Endothelial cell of umbilical vein (primary cell): Measurements from ENCODE around the gene IVD. TPM values are rescaled to one million over a fixed set of nuclear protein-coding genes. Genes with fewer than 3 reads are reported as not detected.

Source experiments
- BruUV-seq: library from RNA; stranded (reverse); fragments of 400-500 nt; replicated peaks from 2 replicates; lab custom pipeline; 2021; lab: Mats Ljungman, UMichigan
- CTCF ChIA-PET: fragments of 300-600, 350-600 bp; sonication (Branson Sonifier 250); formaldehyde crosslinking; loops from one replicate; lab custom pipeline; 2021; ENCODE audit warnings: antibody characterized with exemption, inconsistent platforms; lab: Charles Lee
- POLR2A ChIA-PET: fragments of 300-600, 350-600 bp; sonication (Branson Sonifier 250); formaldehyde crosslinking; loops from one replicate; lab custom pipeline; 2021; ENCODE audit warnings: antibody characterized with exemption, inconsistent platforms; lab: Charles Lee
- DNase-seq: peaks from one replicate; pipeline ENCODE4 v3.0.0-alpha.2; 2011; ENCODE audit warnings: low read depth, low spot score
- FAIRE-seq: peaks from 2 replicates; lab custom pipeline; 2011; peaks lifted over from hg19 to GRCh38; lab: Jason Lieb, UNC
- H2AFZ ChIP-seq: 2 replicates; pipeline ENCODE4 v1.6.0; 2012; ENCODE audit warnings: low read depth, low read length, control low read depth, inconsistent platforms
- H3K27ac ChIP-seq: 2 replicates; pipeline ENCODE4 v1.5.1; 2011; ENCODE audit warnings: low read depth, mild to moderate bottlenecking, control low read depth, low read length, moderate library complexity; ENCODE audit not compliant: insufficient read depth
- H3K27me3 ChIP-seq, 2 experiments: 2 replicates each; pipeline versions ENCODE4 v1.6.0 to v1.6.1; 2011; ENCODE audit warnings: low read length in 2 of 2, mixed read lengths in 1 of 2; ENCODE audit not compliant: control insufficient read depth in 2 of 2, insufficient read depth in 2 of 2
- H3K36me3 ChIP-seq, 2 experiments: 2 replicates in 1 of 2; 3 replicates in 1 of 2; pipeline ENCODE4 v1.5.1; 2011; ENCODE audit warnings: low read length in 2 of 2, mild to moderate bottlenecking in 1 of 2, moderate library complexity in 1 of 2; ENCODE audit not compliant: control insufficient read depth in 2 of 2, insufficient read depth in 2 of 2; ENCODE audit errors: extremely low read depth in 1 of 2
- H3K4me1 ChIP-seq: 3 replicates; pipeline ENCODE4 v1.5.1; 2011; ENCODE audit warnings: mild to moderate bottlenecking, low read length; ENCODE audit not compliant: control insufficient read depth, insufficient read depth; ENCODE audit errors: extremely low read depth
- H3K4me2 ChIP-seq: 2 replicates; pipeline ENCODE4 v1.6.1; 2011; ENCODE audit warnings: low read length, control low read depth, mixed read lengths; ENCODE audit not compliant: insufficient read depth
- H3K4me3 ChIP-seq, 3 experiments: fragments of 200-600 bp in 1 of 3; sonication (generic), shearing (Covaris generic) in 1 of 3; replicated peaks in 1 of 3; 2 replicates each; pipeline ENCODE4 v1.5.1; 2011 to 2016; ENCODE audit warnings: control low read depth in 3 of 3, low read length in 3 of 3, mild to moderate bottlenecking in 2 of 3, inconsistent platforms in 1 of 3, low read depth in 1 of 3, moderate library complexity in 1 of 3; ENCODE audit not compliant: insufficient read depth in 1 of 3
- H3K79me2 ChIP-seq: 2 replicates; pipeline ENCODE4 v1.6.0; 2012; ENCODE audit warnings: low read length, inconsistent platforms; ENCODE audit not compliant: control insufficient read depth, insufficient read depth
- H3K9ac ChIP-seq: replicated peaks from 2 replicates; pipeline ENCODE3; 2011; ENCODE audit warnings: low read length, control low read depth; ENCODE audit not compliant: insufficient read depth; ENCODE audit errors: extremely low read depth
- H3K9me1 ChIP-seq: replicated peaks from 3 replicates; pipeline ENCODE4 v1.6.0; 2011; ENCODE audit warnings: mild to moderate bottlenecking, low read length; ENCODE audit not compliant: control insufficient read depth, insufficient read depth; ENCODE audit errors: extremely low read depth
- H3K9me3 ChIP-seq: replicated peaks from 2 replicates; pipeline ENCODE4 v1.5.1; 2012; ENCODE audit warnings: low read length, inconsistent platforms; ENCODE audit not compliant: control insufficient read depth, insufficient read depth
- H4K20me1 ChIP-seq: replicated peaks from 2 replicates; pipeline ENCODE3; 2011; ENCODE audit warnings: mild to moderate bottlenecking, low read length; ENCODE audit not compliant: control insufficient read depth, insufficient read depth; ENCODE audit errors: extremely low read depth
- EZH2 ChIP-seq: IDR thresholded peaks from 2 replicates; pipeline ENCODE4 v1.6.1; 2012; ENCODE audit warnings: borderline replicate concordance, low read depth, mild to moderate bottlenecking, moderate library complexity, low read length, inconsistent platforms; ENCODE audit not compliant: severe bottlenecking
- FOS ChIP-seq: IDR thresholded peaks from 2 replicates; pipeline ENCODE4 v1.6.1; 2011; ENCODE audit warnings: mild to moderate bottlenecking, low read length, moderate library complexity, borderline replicate concordance; ENCODE audit not compliant: insufficient read depth
- GATA2 ChIP-seq: IDR thresholded peaks from 2 replicates; pipeline ENCODE4 v1.7.0; 2011; ENCODE audit warnings: low read depth, mild to moderate bottlenecking, moderate library complexity, mixed read lengths, low read length; ENCODE audit not compliant: insufficient read length, insufficient read depth
- JUN ChIP-seq: IDR thresholded peaks from 2 replicates; pipeline ENCODE4 v1.6.1; 2011; ENCODE audit warnings: borderline replicate concordance, low read depth; ENCODE audit not compliant: insufficient read length, insufficient read depth
- MYC ChIP-seq: IDR thresholded peaks from one replicate; pipeline ENCODE4 v1.6.1; 2011; ENCODE audit warnings: mild to moderate bottlenecking, low read depth, low read length
- POLR2A ChIP-seq: IDR thresholded peaks from 2 replicates; pipeline ENCODE4 v1.6.1; 2012; ENCODE audit warnings: low read depth, mild to moderate bottlenecking, control low read depth, low read length
- POLR2AphosphoS5 ChIP-seq: IDR thresholded peaks from 2 replicates; pipeline ENCODE4 v1.6.1; 2012; ENCODE audit warnings: low read depth, mild to moderate bottlenecking, control low read depth, low read length, moderate library complexity; ENCODE audit not compliant: insufficient read depth
- dilution Hi-C: fragments of 300-500 bp; cut with MboI; formaldehyde crosslinking; loops from one replicate; pipeline ENCODE4 v1.15.0; 2019; ENCODE audit warnings: low sequenced_read_pairs; ENCODE audit not compliant: extremely low pct_ligation_motif_present
- intact Hi-C: fragments of 100-400 bp; cut with micrococcal nuclease; formaldehyde crosslinking; loops from one replicate; pipeline ENCODE4 v1.10.0; 2022
- polyA plus RNA-seq, 4 experiments: library from polyadenylated mRNA; depleted of rRNA in 3 of 4; stranded (reverse) in 3 of 4; unstranded in 1 of 4; fragments of >200 nt; gene quantifications; 2 replicates each; pipeline versions ENCODE4 v1.2.1 to v1.2.3, GENCODE V29; 2011 to 2012; ENCODE audit warnings: missing spikeins in 1 of 4
- total RNA-seq: library from RNA; stranded (reverse); gene quantifications from 2 replicates; pipeline ENCODE4 v1.2.3, GENCODE V29; 2021
- TF ChIP-seq, protein P1 (sequence below): IDR thresholded peaks from 2 replicates; pipeline ENCODE4 v1.6.1; 2011; ENCODE audit not compliant: insufficient read depth, insufficient read length
- TF ChIP-seq, protein P2 (sequence below), 2 donors: IDR thresholded peaks; 1 replicate in 1 of 2; 2 replicates in 1 of 2; pipeline ENCODE4 v1.5.1; 2011; ENCODE audit warnings: low read length in 2 of 2, mild to moderate bottlenecking in 2 of 2, moderate library complexity in 2 of 2, control low read depth in 1 of 2, inconsistent platforms in 1 of 2, low read depth in 1 of 2; ENCODE audit not compliant: insufficient read depth in 1 of 2; ENCODE audit errors: extremely low read depth in 1 of 2

Gene IVD
- total and polyA plus RNA-seq, 2 donors (not counting 3 experiments of a cell fraction or from before 2014, with no cell fraction given) = 34.1 to 62.5 TPM

DNA sequence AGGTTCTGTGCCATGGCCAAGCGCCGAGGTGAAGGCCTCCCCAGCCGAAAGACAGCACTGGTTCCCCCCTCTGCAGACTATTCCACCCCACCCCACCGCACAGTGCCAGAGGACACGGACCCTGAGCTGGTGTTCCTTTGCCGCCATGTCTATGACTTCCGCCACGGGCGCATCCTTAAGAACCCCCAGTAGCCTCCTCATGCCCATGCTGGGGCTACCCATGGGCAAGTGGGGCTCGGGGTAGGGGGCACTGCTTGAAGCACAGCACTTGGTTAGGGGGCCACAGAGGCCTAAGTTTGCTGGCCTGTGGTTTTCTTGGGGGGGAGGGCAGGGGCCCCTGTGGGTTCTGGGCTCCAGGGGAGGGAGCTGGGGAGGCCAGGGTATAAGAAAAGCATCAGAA is 60.3 kb downstream of the IVD start:
- no peak overlapping the region for H3K9ac ChIP-seq
- ChIA-PET POLR2A (no interaction called here), CTCF (interaction anchor here (0.6 kb wide), 1 partner anchor 18 kb away, joined by 4 read pairs; no protein-coding TSS in a partner anchor)
- no peak overlapping the region for H2AFZ ChIP-seq
- dilution Hi-C loops = no loop called here
- FAIRE-seq = no peak
- intact Hi-C loops = no loop called here
- no peaks in the 10 kb centered on the region for H3K9me1 ChIP-seq
- H3K27me3 ChIP-seq = no peaks in the 10 kb centered on the region
- H3K36me3 ChIP-seq = peaks cover 0 to 23% of the 10 kb centered on the region in 2 experiments
- no peak for TF ChIP-seq GATA2
- TF ChIP-seq FOS = no peak
- TF ChIP-seq, protein P1, sequence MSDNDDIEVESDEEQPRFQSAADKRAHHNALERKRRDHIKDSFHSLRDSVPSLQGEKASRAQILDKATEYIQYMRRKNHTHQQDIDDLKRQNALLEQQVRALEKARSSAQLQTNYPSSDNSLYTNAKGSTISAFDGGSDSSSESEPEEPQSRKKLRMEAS = no peak
- no peak for TF ChIP-seq POLR2AphosphoS5
- TF ChIP-seq MYC = no peak
- TF ChIP-seq, protein P2, sequence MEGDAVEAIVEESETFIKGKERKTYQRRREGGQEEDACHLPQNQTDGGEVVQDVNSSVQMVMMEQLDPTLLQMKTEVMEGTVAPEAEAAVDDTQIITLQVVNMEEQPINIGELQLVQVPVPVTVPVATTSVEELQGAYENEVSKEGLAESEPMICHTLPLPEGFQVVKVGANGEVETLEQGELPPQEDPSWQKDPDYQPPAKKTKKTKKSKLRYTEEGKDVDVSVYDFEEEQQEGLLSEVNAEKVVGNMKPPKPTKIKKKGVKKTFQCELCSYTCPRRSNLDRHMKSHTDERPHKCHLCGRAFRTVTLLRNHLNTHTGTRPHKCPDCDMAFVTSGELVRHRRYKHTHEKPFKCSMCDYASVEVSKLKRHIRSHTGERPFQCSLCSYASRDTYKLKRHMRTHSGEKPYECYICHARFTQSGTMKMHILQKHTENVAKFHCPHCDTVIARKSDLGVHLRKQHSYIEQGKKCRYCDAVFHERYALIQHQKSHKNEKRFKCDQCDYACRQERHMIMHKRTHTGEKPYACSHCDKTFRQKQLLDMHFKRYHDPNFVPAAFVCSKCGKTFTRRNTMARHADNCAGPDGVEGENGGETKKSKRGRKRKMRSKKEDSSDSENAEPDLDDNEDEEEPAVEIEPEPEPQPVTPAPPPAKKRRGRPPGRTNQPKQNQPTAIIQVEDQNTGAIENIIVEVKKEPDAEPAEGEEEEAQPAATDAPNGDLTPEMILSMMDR (IDR thresholded peaks at IDR 0.05; ENCODE audit: extremely low read depth in 1 of 2, insufficient read depth in 1 of 2, low read depth in 1 of 2, low read length in 2 of 2) = no peak
- no peak for TF ChIP-seq EZH2
- no peak for TF ChIP-seq POLR2A
- TF ChIP-seq JUN = no peak
- H3K27ac ChIP-seq = no peak overlapping the region
- H3K79me2 ChIP-seq = no peaks in the 10 kb centered on the region
- H3K4me2 ChIP-seq = no peak overlapping the region
- H4K20me1 ChIP-seq = no peaks in the 10 kb centered on the region
- BruUV-seq = no TSS peak
- no peaks in the 10 kb centered on the region for H3K9me3 ChIP-seq
- no peak for DNase-seq
- no peaks in the 10 kb centered on the region for H3K4me1 ChIP-seq
- H3K4me3 ChIP-seq = no peak overlapping the region
